ENCODE data around the gene MX2.

- TF ChIP-seq CTCF (IDR thresholded peaks at IDR 0.05) = no peak
- TF ChIP-seq POLR2A (IDR thresholded peaks at IDR 0.05) = no peak
Observed at GRCh38 chr21:41328660-41329607, 32.9 kb upstream of the MX2 start.

Data from adrenal gland (tissue), 5 donors.